Measurements from ENCODE around the gene PRKN.

DNA sequence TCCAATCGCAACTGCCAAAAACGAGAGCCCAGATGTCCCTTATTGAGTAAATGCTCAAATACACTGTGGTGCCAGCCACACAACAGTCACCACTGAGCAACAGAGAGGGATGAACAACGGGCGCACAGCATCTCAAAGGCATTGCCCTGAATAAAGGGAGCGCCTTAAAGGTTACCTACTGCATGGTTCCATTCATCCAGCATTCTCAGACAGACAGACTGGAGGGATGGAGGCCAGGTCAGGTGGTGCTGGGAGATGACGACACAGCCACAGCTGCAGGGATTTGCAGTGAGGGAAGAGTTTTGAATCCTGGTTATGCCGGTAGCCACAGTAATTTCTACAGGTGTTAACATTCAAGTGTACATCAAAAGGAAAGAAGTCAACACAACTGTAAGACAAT lies 838.2 kb downstream of the PRKN start:
- TF ChIP-seq, protein P1, sequence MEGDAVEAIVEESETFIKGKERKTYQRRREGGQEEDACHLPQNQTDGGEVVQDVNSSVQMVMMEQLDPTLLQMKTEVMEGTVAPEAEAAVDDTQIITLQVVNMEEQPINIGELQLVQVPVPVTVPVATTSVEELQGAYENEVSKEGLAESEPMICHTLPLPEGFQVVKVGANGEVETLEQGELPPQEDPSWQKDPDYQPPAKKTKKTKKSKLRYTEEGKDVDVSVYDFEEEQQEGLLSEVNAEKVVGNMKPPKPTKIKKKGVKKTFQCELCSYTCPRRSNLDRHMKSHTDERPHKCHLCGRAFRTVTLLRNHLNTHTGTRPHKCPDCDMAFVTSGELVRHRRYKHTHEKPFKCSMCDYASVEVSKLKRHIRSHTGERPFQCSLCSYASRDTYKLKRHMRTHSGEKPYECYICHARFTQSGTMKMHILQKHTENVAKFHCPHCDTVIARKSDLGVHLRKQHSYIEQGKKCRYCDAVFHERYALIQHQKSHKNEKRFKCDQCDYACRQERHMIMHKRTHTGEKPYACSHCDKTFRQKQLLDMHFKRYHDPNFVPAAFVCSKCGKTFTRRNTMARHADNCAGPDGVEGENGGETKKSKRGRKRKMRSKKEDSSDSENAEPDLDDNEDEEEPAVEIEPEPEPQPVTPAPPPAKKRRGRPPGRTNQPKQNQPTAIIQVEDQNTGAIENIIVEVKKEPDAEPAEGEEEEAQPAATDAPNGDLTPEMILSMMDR (IDR thresholded peaks at IDR 0.05) = no peak
- TF ChIP-seq POLR2A (IDR thresholded peaks at IDR 0.05) = no peak
